NOMO-1 treated with dmso at 0.1 percent for 144 hours (cell line): ENCODE measurements around the gene CTAGE1.
A peak's percentile ranks its signal among the peaks of the same experiment; 100 is the strongest.
"Not testable (repeated sequence)": the region's sequence is repeated elsewhere in the genome, so short reads cannot be mapped to it uniquely, and the experiment has no call there.

Experiments used
- DNase-seq: peaks from one replicate; lab custom pipeline; 2025; ENCODE audit not compliant: unreplicated experiment; lab: John Stamatoyannopoulos, UW

Gene CTAGE1, protein sequence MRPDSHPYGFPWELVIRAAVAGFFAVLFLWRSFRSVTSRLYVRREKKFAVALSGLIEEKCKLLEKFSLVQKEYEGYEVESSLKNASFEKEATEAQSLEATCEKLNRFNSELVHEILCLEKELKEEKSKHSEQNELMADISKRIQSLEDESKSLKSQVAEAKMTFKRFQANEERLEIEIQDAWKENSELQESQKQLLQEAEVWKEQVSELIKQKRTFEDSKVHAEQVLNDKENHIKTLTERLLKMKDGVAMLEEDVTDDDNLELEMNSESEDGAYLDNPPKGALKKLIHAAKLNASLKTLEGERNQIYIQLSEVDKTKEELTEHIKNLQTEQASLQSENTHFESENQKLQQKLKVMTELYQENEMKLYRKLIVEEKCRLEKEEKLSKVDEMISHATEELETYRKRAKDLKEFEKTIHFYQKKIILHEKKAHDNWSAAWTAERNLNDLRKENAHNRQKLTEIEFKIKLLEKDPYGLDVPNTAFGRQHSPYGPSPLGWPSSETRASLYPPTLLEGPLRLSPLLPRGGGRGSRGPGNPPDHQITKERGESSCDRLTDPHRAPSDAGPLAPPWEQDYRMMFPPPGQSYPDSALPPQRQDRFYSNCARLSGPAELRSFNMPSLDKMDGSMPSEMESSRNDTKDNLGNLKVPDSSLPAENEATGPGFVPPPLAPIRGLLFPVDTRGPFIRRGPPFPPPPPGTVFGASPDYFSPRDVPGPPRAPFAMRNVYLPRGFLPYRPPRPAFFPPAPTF

GRCh38 chr18:22417496-22418188, at the start of gene CTAGE1:
CTAGE1 (minus strand) TSS chr18:22417915; CDS start chr18:22417811, 104 bp downstream.
- no peak for DNase-seq

DNA sequence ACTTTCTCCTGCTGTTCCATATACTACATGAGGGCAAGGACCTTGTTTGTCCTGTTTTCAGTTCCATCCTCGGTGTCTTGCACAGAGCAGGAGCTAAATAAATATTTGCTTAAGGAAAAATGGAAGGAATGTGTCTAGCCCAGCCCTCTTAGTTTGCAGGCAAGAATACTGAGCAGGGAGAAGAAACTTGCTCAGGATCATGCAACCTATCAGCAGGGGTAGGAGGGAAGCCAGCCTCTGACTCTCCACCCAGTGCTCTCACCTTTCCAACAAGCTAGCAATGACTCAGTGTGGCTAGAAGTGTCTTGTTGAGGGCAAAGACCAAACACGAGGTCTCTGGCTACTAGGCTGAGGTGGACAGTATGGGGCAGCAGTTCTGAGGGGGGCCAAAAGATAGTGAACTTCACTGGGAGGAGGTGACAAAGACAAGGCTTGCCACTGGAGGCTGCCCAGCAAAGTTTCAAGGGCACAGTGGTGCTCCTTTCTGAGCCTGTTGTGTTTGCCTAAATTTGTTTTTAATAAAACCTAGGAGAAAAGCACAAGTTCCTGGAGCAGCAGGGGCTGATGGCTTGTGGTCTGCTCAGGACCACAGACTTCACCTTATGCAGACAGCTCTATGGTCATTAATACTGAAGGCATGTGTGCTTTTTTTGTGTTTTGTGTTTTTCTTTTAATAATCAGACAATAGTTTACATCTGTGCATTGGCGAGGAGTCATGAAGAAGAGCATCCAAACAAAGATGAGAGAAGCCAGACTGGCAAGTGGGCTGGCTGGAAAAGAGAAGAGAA, 49.1 kb upstream of the CTAGE1 start:
- DNase-seq, result no peak

GRCh38 chr18:22465859-22466457, 48.2 kb upstream of the CTAGE1 start:
- peak; percentile 14 for DNase-seq

GRCh38 chr18:22463076-22463475, 45.4 kb upstream of the CTAGE1 start:
- no peak for DNase-seq

GRCh38 chr18:22459491-22459890, 41.8 kb upstream of the CTAGE1 start:
- DNase-seq, result peak; percentile 13

- DNase-seq, result no peak
Measured at GRCh38 chr18:22457524-22457923, 39.8 kb upstream of the CTAGE1 start.

GRCh38 chr18:22456547-22456946, 38.8 kb upstream of the CTAGE1 start:
- DNase-seq, result no peak

DNA sequence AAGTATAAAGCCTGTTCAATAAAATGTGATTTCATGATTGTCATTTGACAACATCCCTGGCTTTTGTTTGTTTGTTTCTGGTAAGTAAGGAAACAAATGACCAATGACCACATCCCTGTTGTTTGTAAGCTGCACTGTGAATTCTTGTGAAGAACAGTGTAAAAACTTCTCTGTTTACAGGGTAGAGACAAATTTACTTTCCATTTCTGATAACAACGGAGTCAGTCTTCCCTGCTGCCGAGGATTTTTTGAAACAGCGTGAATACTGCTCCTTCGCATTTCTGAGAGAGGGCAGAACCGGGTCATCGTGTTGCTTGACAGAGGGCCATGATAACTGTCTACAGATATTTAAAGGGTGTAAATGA, 38.4 kb upstream of the CTAGE1 start:
- DNase-seq, result no peak

DNA sequence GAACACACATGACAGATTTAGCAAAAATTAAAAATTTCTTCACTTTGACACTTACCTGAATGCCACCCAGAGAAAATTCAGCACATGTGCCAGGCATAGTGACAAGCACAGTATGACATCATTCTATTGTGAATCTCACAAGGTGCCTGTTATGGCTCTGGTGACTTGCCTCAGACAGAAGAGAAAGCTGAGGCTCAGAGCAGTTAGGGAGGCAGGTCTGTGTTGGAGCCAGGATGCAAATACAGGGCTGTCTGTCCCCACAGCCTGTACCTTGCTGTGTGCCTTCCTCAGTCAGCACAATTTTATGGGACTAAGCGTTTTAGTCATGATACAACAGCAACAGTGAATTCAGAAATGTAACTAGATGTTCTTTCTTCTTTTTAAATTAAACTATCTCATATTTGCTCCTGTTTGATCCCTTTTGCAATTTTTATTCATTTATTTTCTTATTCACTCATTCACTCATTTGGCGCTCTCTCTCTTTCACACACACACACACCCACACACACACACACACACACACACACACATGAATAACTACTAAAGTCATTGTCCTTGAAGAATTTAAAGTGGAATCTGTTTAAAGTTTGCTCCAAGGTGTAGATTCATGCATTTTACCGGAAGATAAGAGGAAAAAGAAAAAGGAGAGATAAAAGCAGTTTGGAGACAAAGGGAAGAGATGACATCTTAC, 37.9 kb upstream of the CTAGE1 start:
- no peak for DNase-seq

GRCh38 chr18:22453315-22453714, 35.6 kb upstream of the CTAGE1 start:
- no peak for DNase-seq

DNA sequence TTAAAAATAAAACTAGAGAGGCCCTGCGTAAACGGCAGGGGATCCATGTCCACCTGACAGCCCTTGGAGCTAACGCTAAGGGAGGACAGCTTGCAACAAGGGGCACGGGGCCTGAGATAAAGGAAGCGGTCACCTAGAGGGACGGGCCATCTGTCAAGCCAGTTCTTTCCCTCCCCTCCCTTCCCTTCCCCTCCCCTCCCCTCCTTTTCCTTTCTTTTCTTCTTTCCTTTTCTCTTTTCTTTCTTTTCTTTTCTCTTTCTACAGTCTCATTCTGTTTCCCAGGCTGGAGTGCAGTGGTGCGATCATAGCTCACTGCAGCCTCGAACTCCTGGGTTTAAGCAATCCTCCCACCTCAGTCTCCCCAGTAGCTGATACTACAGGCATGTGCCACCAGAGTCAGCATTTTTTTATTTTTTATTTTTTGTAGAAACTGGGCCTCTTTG, 34.5 kb upstream of the CTAGE1 start:
- no peak for DNase-seq

DNA sequence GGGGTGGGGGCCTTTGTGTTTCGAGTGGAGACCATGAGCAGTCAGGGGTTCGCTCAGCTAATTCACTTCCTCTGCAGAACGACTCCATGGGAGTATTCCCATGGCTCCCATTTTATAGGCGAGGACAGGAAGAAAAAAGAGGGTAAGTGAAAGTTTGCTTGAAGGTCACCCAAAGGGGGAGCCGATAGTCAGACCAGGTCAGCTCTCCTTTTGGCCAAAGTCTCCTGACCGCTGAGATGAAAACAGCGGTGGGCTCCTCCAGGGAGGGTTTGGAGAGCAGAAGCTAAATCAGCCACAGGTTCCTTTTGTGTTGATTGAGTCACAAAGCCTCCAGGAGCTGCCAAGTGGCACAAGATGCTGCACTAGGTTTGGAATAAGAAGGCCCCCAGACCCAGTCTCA, 34.1 kb upstream of the CTAGE1 start:
- no peak for DNase-seq

GRCh38 chr18:22450766-22451165, 33.1 kb upstream of the CTAGE1 start:
- DNase-seq, result not testable (repeated sequence)

DNA sequence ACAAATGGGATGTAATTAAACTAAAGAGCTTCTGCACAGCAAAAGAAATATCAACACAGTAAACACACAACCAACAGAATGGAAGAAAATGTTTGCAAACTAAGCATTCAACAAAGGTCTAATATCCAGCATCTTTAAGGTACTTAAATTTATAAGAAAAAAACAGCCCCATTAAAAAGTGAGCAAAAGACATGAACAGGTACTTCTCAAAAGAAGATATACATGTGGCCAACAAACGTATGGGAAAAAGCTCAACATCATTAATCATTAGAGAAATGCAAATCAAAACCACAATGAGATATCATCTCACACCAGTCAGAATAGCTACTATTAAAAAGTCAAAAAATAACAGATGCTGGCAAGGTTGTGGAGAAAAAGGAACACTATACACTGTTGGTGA, 32.6 kb upstream of the CTAGE1 start:
- not testable (repeated sequence) for DNase-seq

DNA sequence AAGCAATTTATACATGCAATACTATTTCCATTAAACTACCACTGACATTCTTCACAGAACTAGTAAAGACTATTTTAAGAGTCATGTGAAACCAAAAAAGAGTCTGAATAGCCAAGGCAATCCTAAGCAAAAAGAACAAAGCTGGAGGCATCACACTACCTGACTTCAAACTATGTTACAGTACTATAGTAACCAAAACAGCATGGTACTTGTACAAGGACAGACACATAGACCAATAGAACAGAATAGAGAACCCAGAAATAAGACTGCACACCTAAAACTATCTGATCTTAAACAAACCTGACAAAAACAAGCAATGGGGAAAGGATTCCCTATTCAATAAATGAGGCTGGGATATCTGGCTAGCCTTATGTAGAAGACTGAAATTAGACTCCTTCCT, 32.0 kb upstream of the CTAGE1 start:
- not testable (repeated sequence) for DNase-seq

- DNase-seq, result no peak
Measured at GRCh38 chr18:22448238-22448637, 30.5 kb upstream of the CTAGE1 start.

DNA sequence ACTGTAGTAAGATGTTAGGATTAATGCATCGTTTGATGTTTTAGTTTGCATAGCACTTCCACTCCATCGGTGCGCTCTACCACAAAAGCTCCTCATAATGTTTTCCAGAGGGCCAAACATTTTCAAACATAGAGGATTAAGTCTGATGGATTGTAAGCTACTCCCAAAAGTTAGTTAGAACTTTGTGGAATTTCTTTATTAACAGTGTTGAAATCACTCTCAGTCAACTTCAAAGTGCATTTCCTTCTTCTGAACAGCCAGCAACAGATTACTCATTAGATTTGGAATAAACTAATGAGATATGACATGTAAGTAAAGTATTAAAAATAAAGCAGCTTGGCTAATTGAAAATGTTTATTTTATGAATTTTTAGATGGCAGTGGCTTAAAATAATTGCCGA, 30.1 kb upstream of the CTAGE1 start:
- DNase-seq, result no peak

GRCh38 chr18:22446911-22447310, 29.2 kb upstream of the CTAGE1 start:
- no peak for DNase-seq

DNA sequence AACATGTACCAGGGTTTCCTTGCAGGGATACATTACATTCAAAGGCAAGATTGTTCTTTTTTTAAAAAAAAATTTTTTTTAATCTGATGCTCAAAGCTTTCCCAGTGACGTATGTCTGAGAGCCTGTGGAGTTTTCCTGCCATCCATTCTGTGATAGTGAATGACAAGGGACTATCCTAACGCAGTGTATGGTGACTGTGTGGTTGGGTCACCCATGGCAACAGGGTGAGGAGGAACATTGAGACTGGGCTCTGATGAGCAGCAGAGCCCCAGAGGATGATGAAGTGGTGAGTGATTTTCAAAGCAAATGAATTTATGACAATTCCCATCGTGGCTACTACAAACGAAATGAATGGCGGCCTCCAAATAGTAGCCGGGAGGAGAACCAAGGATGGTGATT, 28.6 kb upstream of the CTAGE1 start:
- no peak for DNase-seq

GRCh38 chr18:22441638-22442037, 23.9 kb upstream of the CTAGE1 start:
- DNase-seq, result no peak
